H9 (cell line): ENCODE data around the gene TMEM108. TPM values are rescaled to one million over a fixed set of nuclear protein-coding genes. Genes with fewer than 3 reads are reported as not detected.
A peak's percentile ranks its signal among the peaks of the same experiment; 100 is the strongest.

Source experiments
- DNase-seq: peaks from one replicate; pipeline ENCODE4 v3.0.0-alpha.2; 2017
- H2AFZ ChIP-seq: one replicate; pipeline ENCODE4 v1.6.1; 2013; ENCODE audit warnings: mild to moderate bottlenecking, low read length, control low read depth, moderate library complexity
- H2AK5ac ChIP-seq: 2 replicates; pipeline ENCODE4 v1.6.1; 2013; ENCODE audit warnings: low read length, control low read depth, mixed read lengths; ENCODE audit not compliant: insufficient read length
- H2BK120ac ChIP-seq: one replicate; pipeline ENCODE4 v1.6.1; 2013; ENCODE audit warnings: low read depth, mild to moderate bottlenecking, low read length, control low read depth, inconsistent platforms; ENCODE audit not compliant: poor library complexity, severe bottlenecking
- H2BK12ac ChIP-seq: 2 replicates; pipeline ENCODE4 v1.6.1; 2013; ENCODE audit warnings: low read length, control low read depth, mixed read lengths, low read depth; ENCODE audit not compliant: insufficient read length
- H2BK15ac ChIP-seq: 2 replicates; pipeline ENCODE4 v1.6.1; 2013; ENCODE audit warnings: low read depth, low read length, control low read depth
- H2BK20ac ChIP-seq: one replicate; pipeline ENCODE4 v1.6.1; 2013; ENCODE audit warnings: low read depth, mild to moderate bottlenecking, low read length, control low read depth, inconsistent platforms; ENCODE audit not compliant: poor library complexity, severe bottlenecking
- H2BK5ac ChIP-seq: 2 replicates; pipeline ENCODE4 v1.6.1; 2013; ENCODE audit warnings: low read length, control low read depth, mixed read lengths; ENCODE audit not compliant: insufficient read length
- H3K14ac ChIP-seq: 2 replicates; pipeline ENCODE4 v1.6.1; 2013; ENCODE audit warnings: low read length, control low read depth; ENCODE audit not compliant: insufficient read depth
- H3K18ac ChIP-seq: 2 replicates; pipeline ENCODE4 v1.6.1; 2013; ENCODE audit warnings: low read depth, mild to moderate bottlenecking, mixed read lengths, low read length, control low read depth; ENCODE audit not compliant: insufficient read length
- H3K23ac ChIP-seq: 2 replicates; pipeline ENCODE4 v1.6.1; 2013; ENCODE audit warnings: low read length, control low read depth, mixed read lengths, low read depth; ENCODE audit not compliant: insufficient read length
- H3K23me2 ChIP-seq: 2 replicates; pipeline ENCODE4 v1.6.1; 2013; ENCODE audit warnings: low read depth, mild to moderate bottlenecking, mixed read lengths, low read length, control low read depth; ENCODE audit not compliant: insufficient read length, poor library complexity, severe bottlenecking
- H3K27ac ChIP-seq: 2 replicates; pipeline ENCODE4 v1.5.1; 2013; ENCODE audit warnings: low read length, control low read depth, mixed read lengths, low read depth; ENCODE audit not compliant: insufficient read length
- H3K27me3 ChIP-seq: 2 replicates; pipeline ENCODE4 v1.6.1; 2013; ENCODE audit warnings: low read length, control low read depth, inconsistent platforms; ENCODE audit not compliant: insufficient read depth
- H3K4ac ChIP-seq: 2 replicates; pipeline ENCODE4 v1.6.1; 2013; ENCODE audit warnings: low read depth, mild to moderate bottlenecking, control low read depth, inconsistent platforms, low read length, moderate library complexity
- H3K4me1 ChIP-seq: 2 replicates; pipeline ENCODE4 v1.6.1; 2013; ENCODE audit warnings: low read length, control low read depth, inconsistent platforms; ENCODE audit not compliant: insufficient read depth
- H3K4me2 ChIP-seq: 2 replicates; pipeline ENCODE4 v1.6.1; 2013; ENCODE audit warnings: low read length, control low read depth, mixed read lengths; ENCODE audit not compliant: insufficient read length, insufficient read depth
- H3K56ac ChIP-seq: 2 replicates; pipeline ENCODE4 v1.6.1; 2013; ENCODE audit warnings: low read depth, mild to moderate bottlenecking, mixed read lengths, low read length, control low read depth; ENCODE audit not compliant: insufficient read length
- H3K79me1 ChIP-seq: 2 replicates; pipeline ENCODE4 v1.6.1; 2013; ENCODE audit warnings: low read depth, mild to moderate bottlenecking, moderate library complexity, low read length, control low read depth, inconsistent platforms; ENCODE audit not compliant: insufficient read depth, poor library complexity, severe bottlenecking
- H3K79me2 ChIP-seq: 2 replicates; pipeline ENCODE4 v1.6.1; 2013; ENCODE audit warnings: low read length, control low read depth, inconsistent platforms; ENCODE audit not compliant: insufficient read depth
- H3K9ac ChIP-seq: 2 replicates; pipeline ENCODE4 v1.6.1; 2013; ENCODE audit warnings: low read length, control low read depth, mixed read lengths; ENCODE audit not compliant: insufficient read length; ENCODE audit errors: extremely low read depth
- H3K9me3 ChIP-seq: one replicate; pipeline ENCODE4 v1.6.1; 2013; ENCODE audit warnings: low read depth, low read length, inconsistent platforms; ENCODE audit not compliant: control insufficient read depth
- H3T11ph ChIP-seq: one replicate; pipeline ENCODE4 v1.6.1; 2013; ENCODE audit warnings: mild to moderate bottlenecking, low read length, control low read depth, inconsistent platforms
- H4K20me1 ChIP-seq: one replicate; pipeline ENCODE4 v1.6.1; 2013; ENCODE audit not compliant: control insufficient read depth, insufficient read length, insufficient read depth
- H4K5ac ChIP-seq: 2 replicates; pipeline ENCODE4 v1.6.1; 2013; ENCODE audit warnings: low read depth, mild to moderate bottlenecking, mixed read lengths, low read length, control low read depth; ENCODE audit not compliant: insufficient read length
- H4K8ac ChIP-seq: replicated peaks from 2 replicates; pipeline ENCODE4 v1.6.1; 2013; ENCODE audit warnings: low read length, control low read depth, mixed read lengths, low read depth; ENCODE audit not compliant: insufficient read length
- H4K91ac ChIP-seq: 2 replicates; pipeline ENCODE4 v1.6.1; 2013; ENCODE audit warnings: low read depth, mild to moderate bottlenecking, moderate library complexity, mixed read lengths, low read length, control low read depth; ENCODE audit not compliant: insufficient read length
- H3K27ac Mint-ChIP-seq, 3 experiments: 2 replicates in 2 of 3; 3 replicates in 1 of 3; pipeline ENCODE4 v1.8.0; 2020 to 2021; ENCODE audit warnings: mixed read lengths in 3 of 3, mild to moderate bottlenecking in 1 of 3, moderate library complexity in 1 of 3
- H3K27me3 Mint-ChIP-seq: 2 replicates; pipeline ENCODE4 v1.8.0; 2021; ENCODE audit warnings: low read depth, mild to moderate bottlenecking, moderate library complexity, mixed read lengths
- H3K36me3 Mint-ChIP-seq, 3 experiments: 2 replicates in 2 of 3; 3 replicates in 1 of 3; pipeline ENCODE4 v1.8.0; 2020 to 2021; ENCODE audit warnings: low read depth in 3 of 3, mixed read lengths in 3 of 3; ENCODE audit not compliant: insufficient read depth in 1 of 3
- H3K4me1 Mint-ChIP-seq, 2 experiments: 2 replicates each; pipeline ENCODE4 v1.8.0; 2020; ENCODE audit warnings: mixed read lengths in 2 of 2
- H3K4me3 Mint-ChIP-seq, 2 experiments: 2 replicates in 1 of 2; 3 replicates in 1 of 2; pipeline ENCODE4 v1.8.0; 2020 to 2021; ENCODE audit warnings: mild to moderate bottlenecking in 2 of 2, mixed read lengths in 2 of 2, moderate library complexity in 1 of 2
- H3K9me3 Mint-ChIP-seq, 2 experiments: 2 replicates in 1 of 2; 3 replicates in 1 of 2; pipeline ENCODE4 v1.8.0; 2020; ENCODE audit warnings: mild to moderate bottlenecking in 2 of 2, mixed read lengths in 2 of 2, moderate library complexity in 1 of 2
- CTCF ChIP-seq: fragments of 200-600 bp; sonication (generic); conservative IDR thresholded peaks from 3 replicates; pipeline ENCODE4 v1.8.0; 2021; ENCODE audit warnings: antibody characterized with exemption, mild to moderate bottlenecking
- WGBS: extraction: QIAGEN DNeasy Blood & Tissue Kit; methylation state at CpG from one replicate; pipeline ENCODE4 v1.1.7; 2013; ENCODE audit warnings: missing lambda C conversion rate, low lambda C conversion rate, mixed read lengths; ENCODE audit not compliant: insufficient read length; ENCODE audit errors: extremely low coverage; 5-methylcytosine and 5-hydroxymethylcytosine counted together
- total RNA-seq: library from RNA; stranded (reverse); gene quantifications from 2 replicates; pipeline ENCODE4 v1.2.1, GENCODE V29; 2021

The TMEM108 gene
- total RNA-seq, 1 experiment from 2014 or later, result 5.0 TPM

GRCh38 chr3:133135306-133135705 is 97.1 kb downstream of the TMEM108 start:
- H3K14ac ChIP-seq, result no peak overlapping the region
- no peak overlapping the region for H2BK12ac ChIP-seq
- Mint-ChIP-seq H3K4me1 (peaks cover 25 to 31% of the 10 kb centered on the region in 2 experiments), H3K4me3 (no peak overlapping the region), H3K9me3 (peaks cover 0 to 2% of the 10 kb centered on the region in 2 experiments; a peak in 1 of 5 replicates), H3K27me3 (no peaks in the 10 kb centered on the region), H3K27ac (peak overlapping the region in 2 of 3 experiments; percentile 1 to 13; a peak in 3 of 7 replicates), H3K36me3 (no peaks in the 10 kb centered on the region)
- no peaks in the 10 kb centered on the region for H4K20me1 ChIP-seq
- H3K4ac ChIP-seq, result no peak overlapping the region; the same call in 1 of the 2 replicates
- H3K9ac ChIP-seq, result no peak overlapping the region
- no peak overlapping the region for H2AK5ac ChIP-seq
- no peak overlapping the region for H4K8ac ChIP-seq
- no peak overlapping the region for H4K5ac ChIP-seq
- no peak overlapping the region for H3K23ac ChIP-seq
- H3K27me3 ChIP-seq, result no peaks in the 10 kb centered on the region
- no peak for DNase-seq
- H2BK15ac ChIP-seq, result no peak overlapping the region
- H3K18ac ChIP-seq, result no peak overlapping the region
- WGBS, result no CpG with 5 or more reads among the region's 5 CpGs
- no peak overlapping the region for H2BK5ac ChIP-seq
- H3K27ac ChIP-seq, result no peak overlapping the region
- no peak overlapping the region for H2AFZ ChIP-seq
- no peak overlapping the region for H3K4me2 ChIP-seq
- no peak overlapping the region for H2BK120ac ChIP-seq
- H3K79me2 ChIP-seq, result no peaks in the 10 kb centered on the region
- no peak overlapping the region for H3T11ph ChIP-seq
- no peaks in the 10 kb centered on the region for H3K9me3 ChIP-seq
- H4K91ac ChIP-seq, result no peak overlapping the region
- no peaks in the 10 kb centered on the region for H3K23me2 ChIP-seq
- H3K56ac ChIP-seq, result no peak overlapping the region
- no peak overlapping the region for H2BK20ac ChIP-seq
- H3K79me1 ChIP-seq, result no peaks in the 10 kb centered on the region
- no peak for TF ChIP-seq CTCF
- H3K4me1 ChIP-seq, result peaks cover 5% of the 10 kb centered on the region; the same call in 1 of the 2 replicates
